ENCODE measurements around the gene RTP3.

DNA sequence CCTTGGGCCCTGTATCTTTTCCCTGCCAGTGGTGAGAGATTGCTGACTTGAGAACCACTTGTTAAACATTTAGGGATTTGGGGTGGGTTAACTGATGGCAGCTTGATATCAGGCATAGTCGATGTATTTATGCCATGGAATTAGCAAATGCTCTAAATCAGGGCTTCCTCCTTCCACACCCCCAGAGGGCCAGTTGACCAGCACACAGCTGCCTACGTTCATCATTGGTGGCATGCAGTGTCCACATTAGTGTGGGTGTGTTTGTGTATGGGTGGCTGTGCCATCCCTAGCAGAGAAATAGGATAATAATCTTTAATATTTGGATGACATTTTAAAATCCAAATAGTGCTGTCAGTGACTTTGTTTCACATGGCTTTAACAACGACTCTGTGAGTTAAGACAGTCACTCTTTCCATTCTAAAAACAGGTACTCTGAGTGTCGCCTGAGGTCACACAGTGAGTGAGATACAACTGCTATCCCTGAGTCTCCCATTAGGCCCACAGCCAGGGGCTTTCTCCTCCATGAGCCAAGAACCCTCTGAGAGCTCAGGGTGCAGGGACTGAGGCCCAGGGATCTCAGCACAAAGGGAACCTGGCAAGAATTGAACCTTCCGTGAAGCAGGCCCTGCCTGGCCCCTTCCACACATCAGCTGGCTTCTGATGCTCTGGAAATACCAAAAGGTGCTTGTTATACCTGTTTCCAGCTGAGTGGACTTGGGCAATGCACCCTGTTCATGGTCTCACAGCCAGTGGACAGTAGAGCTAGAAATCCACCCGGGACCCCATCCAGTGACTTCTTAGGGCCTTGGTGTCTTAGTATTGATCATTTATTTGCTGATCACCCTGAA, 28.8 kb upstream of the RTP3 start:
- TF ChIP-seq, protein P1, sequence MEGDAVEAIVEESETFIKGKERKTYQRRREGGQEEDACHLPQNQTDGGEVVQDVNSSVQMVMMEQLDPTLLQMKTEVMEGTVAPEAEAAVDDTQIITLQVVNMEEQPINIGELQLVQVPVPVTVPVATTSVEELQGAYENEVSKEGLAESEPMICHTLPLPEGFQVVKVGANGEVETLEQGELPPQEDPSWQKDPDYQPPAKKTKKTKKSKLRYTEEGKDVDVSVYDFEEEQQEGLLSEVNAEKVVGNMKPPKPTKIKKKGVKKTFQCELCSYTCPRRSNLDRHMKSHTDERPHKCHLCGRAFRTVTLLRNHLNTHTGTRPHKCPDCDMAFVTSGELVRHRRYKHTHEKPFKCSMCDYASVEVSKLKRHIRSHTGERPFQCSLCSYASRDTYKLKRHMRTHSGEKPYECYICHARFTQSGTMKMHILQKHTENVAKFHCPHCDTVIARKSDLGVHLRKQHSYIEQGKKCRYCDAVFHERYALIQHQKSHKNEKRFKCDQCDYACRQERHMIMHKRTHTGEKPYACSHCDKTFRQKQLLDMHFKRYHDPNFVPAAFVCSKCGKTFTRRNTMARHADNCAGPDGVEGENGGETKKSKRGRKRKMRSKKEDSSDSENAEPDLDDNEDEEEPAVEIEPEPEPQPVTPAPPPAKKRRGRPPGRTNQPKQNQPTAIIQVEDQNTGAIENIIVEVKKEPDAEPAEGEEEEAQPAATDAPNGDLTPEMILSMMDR (IDR thresholded peaks at IDR 0.05; ENCODE audit: low read depth, low read length), result no peak
- TF ChIP-seq EZH2phosphoT487 (IDR thresholded peaks at IDR 0.05; ENCODE audit: low read depth), result no peak
